CD4-positive, alpha-beta T cell (primary cell): ENCODE data around the gene TMEM163. TPM values are rescaled to one million over a fixed set of nuclear protein-coding genes. Genes with fewer than 3 reads are reported as not detected.

Source experiments
- ATAC-seq: fragments of 200-7000 bp; cut with Tn5 transposase; one replicate; pipeline ENCODE4 v1.10.0; 2022; ENCODE audit warnings: mild to moderate bottlenecking; ENCODE audit not compliant: poor library complexity
- CTCF ChIA-PET: fragments of 350-600 bp; sonication (Branson Sonifier 250); formaldehyde crosslinking; loops from one replicate; lab custom pipeline; 2021; ENCODE audit warnings: antibody characterized with exemption, inconsistent platforms; lab: Charles Lee
- POLR2A ChIA-PET: fragments of 350-600 bp; sonication (Branson Sonifier 250); formaldehyde crosslinking; loops from one replicate; lab custom pipeline; 2021; ENCODE audit warnings: antibody characterized with exemption, inconsistent platforms; lab: Charles Lee
- DNase-seq, 14 experiments: peaks; one replicate each; pipeline ENCODE4 v3.0.0-alpha.2; 2013 to 2020; ENCODE audit warnings: mixed read lengths in 2 of 14
- H3K27ac ChIP-seq, 2 donors: one replicate each; pipeline versions ENCODE4 v1.5.1 to v1.7.0; 2013; ENCODE audit warnings: low read length in 2 of 2, low read depth in 1 of 2, mild to moderate bottlenecking in 1 of 2
- H3K27me3 ChIP-seq, 2 experiments: 1 replicate in 1 of 2; 2 replicates in 1 of 2; pipeline versions ENCODE4 v1.6.1 to v1.7.0; 2013; ENCODE audit warnings: low read length in 2 of 2, control low read depth in 1 of 2, mild to moderate bottlenecking in 1 of 2, moderate library complexity in 1 of 2; ENCODE audit not compliant: insufficient read depth in 2 of 2, control insufficient read depth in 1 of 2
- H3K36me3 ChIP-seq: one replicate; pipeline ENCODE4 v1.6.1; 2013; ENCODE audit warnings: low read length, control low read depth; ENCODE audit not compliant: insufficient read depth
- H3K4me1 ChIP-seq: one replicate; pipeline ENCODE4 v1.6.1; 2013; ENCODE audit warnings: low read length, control low read depth; ENCODE audit not compliant: insufficient read depth
- H3K4me3 ChIP-seq: one replicate; pipeline ENCODE4 v1.5.1; 2013; ENCODE audit warnings: mild to moderate bottlenecking, low read length, moderate library complexity
- H3K9me3 ChIP-seq, 2 experiments: 1 replicate in 1 of 2; 2 replicates in 1 of 2; pipeline versions ENCODE4 v1.6.1 to v1.7.0; 2013; ENCODE audit warnings: low read length in 2 of 2, mild to moderate bottlenecking in 2 of 2, control low read depth in 1 of 2, moderate library complexity in 1 of 2; ENCODE audit not compliant: control insufficient read depth in 1 of 2, insufficient read depth in 1 of 2
- H3K27ac Mint-ChIP-seq: one replicate; pipeline ENCODE4 v1.8.0; 2020; ENCODE audit warnings: mixed read lengths
- H3K27me3 Mint-ChIP-seq: one replicate; pipeline ENCODE4 v1.8.0; 2021; ENCODE audit warnings: mixed read lengths
- H3K36me3 Mint-ChIP-seq: one replicate; pipeline ENCODE4 v1.8.0; 2021; ENCODE audit warnings: low read depth, mixed read lengths
- H3K4me1 Mint-ChIP-seq: one replicate; pipeline ENCODE4 v1.8.0; 2021; ENCODE audit warnings: low read depth, mixed read lengths
- H3K4me3 Mint-ChIP-seq: one replicate; pipeline ENCODE4 v1.8.0; 2020; ENCODE audit warnings: mild to moderate bottlenecking, mixed read lengths
- H3K9me3 Mint-ChIP-seq: one replicate; pipeline ENCODE4 v1.8.0; 2020; ENCODE audit warnings: mixed read lengths
- CTCF ChIP-seq: fragments of 200-600 bp; IDR thresholded peaks from one replicate; pipeline ENCODE4 v1.8.0; 2022; ENCODE audit warnings: antibody characterized with exemption, mild to moderate bottlenecking
- intact Hi-C, 2 experiments: fragments of 100-400 bp; cut with DNase I in 1 of 2; cut with micrococcal nuclease in 1 of 2; formaldehyde crosslinking; loops; one replicate each; pipeline versions ENCODE4 v1.15.1 to v1.9.0; 2023 to 2025; cut with DNase I, micrococcal nuclease
- total RNA-seq, 174 experiments: library from RNA in 2 of 174; stranded (reverse) in 2 of 174; gene quantifications; one replicate each; pipeline ENCODE4 v1.2.3 and lab custom pipeline; 2021 to 2026

The TMEM163 gene
- total RNA-seq, 2 experiments from 2014 or later, result 0.14 to 0.47 TPM

DNA sequence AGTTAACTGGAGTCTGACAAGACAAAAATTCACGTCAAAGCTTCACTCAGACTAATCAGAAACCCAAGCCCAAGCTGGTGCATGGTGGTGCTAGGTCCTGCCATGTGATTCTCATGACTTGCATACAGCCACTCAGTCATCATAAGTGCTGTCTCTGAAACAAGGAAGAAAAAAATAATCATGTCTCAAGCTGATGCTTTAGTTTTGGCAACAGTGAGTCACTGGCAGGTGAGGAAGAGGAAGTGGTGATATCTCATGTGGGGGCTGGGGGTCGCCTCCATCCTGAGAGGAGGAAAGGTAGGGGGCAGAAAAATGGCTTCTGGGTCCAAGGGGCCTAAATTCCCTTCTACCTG lies 136.3 kb downstream of the TMEM163 start:
- Mint-ChIP-seq H3K27ac (no peak overlapping the region), H3K4me1 (no peaks in the 10 kb centered on the region)
- CTCF ChIA-PET, result no interaction called here

DNA sequence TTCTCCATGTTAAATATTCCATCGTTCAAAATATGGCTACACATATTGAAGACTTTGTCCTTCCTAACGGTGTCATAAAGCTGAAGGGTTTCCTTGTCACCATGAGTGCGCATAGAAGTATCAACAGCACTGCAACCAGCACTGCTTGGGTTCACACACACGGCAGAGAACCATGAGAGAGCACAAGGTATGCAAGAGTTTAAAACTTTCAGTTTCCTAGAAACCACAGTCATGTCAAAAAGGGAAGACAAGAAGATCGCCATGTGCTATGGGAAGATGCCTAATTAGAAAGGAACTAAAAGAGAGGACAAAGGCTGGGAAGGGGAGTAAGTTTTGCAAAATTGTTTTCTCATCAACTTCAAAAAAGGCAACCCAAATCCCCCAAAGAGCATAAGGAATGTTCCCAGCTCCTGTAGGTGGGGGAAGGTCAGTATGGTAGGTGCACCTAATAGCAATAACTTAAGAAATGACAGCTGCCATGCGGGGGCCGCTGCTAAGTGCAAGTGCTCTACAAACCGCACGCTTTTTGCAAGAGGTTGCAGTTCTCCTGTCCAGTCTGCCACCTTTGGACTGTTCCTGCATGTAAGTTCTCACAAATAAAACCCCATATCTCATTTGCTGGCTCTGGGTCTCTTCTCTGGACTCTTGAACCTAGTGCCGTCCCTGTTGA lies 136.8 kb downstream of the TMEM163 start:
- no peaks in the 10 kb centered on the region for H3K9me3 Mint-ChIP-seq
- H3K36me3 Mint-ChIP-seq, result no peaks in the 10 kb centered on the region
- Histone ChIP-seq H3K9me3 (no peaks in the 10 kb centered on the region), H3K27me3 (no peaks in the 10 kb centered on the region), H3K4me3 (no peak overlapping the region), H3K27ac (no peak overlapping the region), H3K4me1 (no peaks in the 10 kb centered on the region), H3K36me3 (no peaks in the 10 kb centered on the region)
- ATAC-seq (no peak), DNase-seq (no peak)
- H3K4me3 Mint-ChIP-seq, result no peak overlapping the region
- intact Hi-C loops, result no loop called here
- no peaks in the 10 kb centered on the region for H3K4me1 Mint-ChIP-seq
- TF ChIP-seq CTCF, result no peak
- ChIA-PET POLR2A (no interaction called here), CTCF (no interaction called here)
- H3K27me3 Mint-ChIP-seq, result no peaks in the 10 kb centered on the region
- H3K27ac Mint-ChIP-seq, result no peak overlapping the region

More for the DNA sequence above, 136.3 kb downstream of the TMEM163 start:
- TF ChIP-seq CTCF, result no peak
- Histone ChIP-seq H3K9me3 (no peaks in the 10 kb centered on the region), H3K27ac (no peak overlapping the region), H3K4me1 (no peaks in the 10 kb centered on the region), H3K4me3 (no peak overlapping the region), H3K27me3 (no peaks in the 10 kb centered on the region), H3K36me3 (no peaks in the 10 kb centered on the region)
- intact Hi-C loops, result no loop called here
- Mint-ChIP-seq H3K9me3 (no peaks in the 10 kb centered on the region), H3K4me3 (no peak overlapping the region), H3K36me3 (no peaks in the 10 kb centered on the region), H3K27me3 (no peaks in the 10 kb centered on the region)
- DNase-seq (peak in 1 of 14 experiments; percentile 23), ATAC-seq (no peak)
- POLR2A ChIA-PET, result no interaction called here

DNA sequence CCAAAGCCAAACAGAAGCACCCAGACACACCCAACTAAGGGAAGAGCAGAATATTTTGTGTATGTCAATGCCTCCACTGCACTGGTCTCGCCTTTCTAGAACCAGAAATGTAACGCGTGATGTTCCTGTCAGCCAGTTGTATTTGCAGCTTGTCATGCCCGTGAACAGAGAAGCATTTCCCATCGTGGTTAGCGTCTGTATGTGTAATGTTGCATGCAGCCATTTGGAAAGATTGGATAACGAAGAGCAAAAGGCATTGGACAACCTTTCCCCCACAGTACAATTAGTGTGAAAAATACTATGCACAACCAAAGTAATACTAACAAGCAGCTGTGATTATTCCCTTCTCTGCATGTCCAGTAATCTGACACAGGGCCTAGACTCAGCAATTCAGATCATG lies 140.5 kb downstream of the TMEM163 start:
- ChIA-PET CTCF (no interaction called here), POLR2A (interaction anchor here (0.6 kb wide), 1 partner anchor 93 kb away, joined by 3 read pairs; no protein-coding TSS in a partner anchor)
- DNase-seq, result no peak
- Mint-ChIP-seq H3K9me3 (no peaks in the 10 kb centered on the region), H3K27ac (no peak overlapping the region), H3K4me1 (no peaks in the 10 kb centered on the region), H3K27me3 (no peaks in the 10 kb centered on the region), H3K4me3 (no peak overlapping the region), H3K36me3 (no peaks in the 10 kb centered on the region)
- intact Hi-C loops, result no loop called here
- no peaks in the 10 kb centered on the region for H3K36me3 ChIP-seq
- H3K4me1 ChIP-seq, result no peaks in the 10 kb centered on the region
- H3K4me3 ChIP-seq, result no peak overlapping the region
- no peak overlapping the region for H3K27ac ChIP-seq
- no peaks in the 10 kb centered on the region for H3K27me3 ChIP-seq
- no peak for TF ChIP-seq CTCF
- H3K9me3 ChIP-seq, result no peaks in the 10 kb centered on the region
- no peak for ATAC-seq
